Endothelial cell of umbilical vein (primary cell): ENCODE data around the gene DMRT3. TPM values are rescaled to one million over a fixed set of nuclear protein-coding genes. Genes with fewer than 3 reads are reported as not detected.

ENCODE experiments used
- BruUV-seq: library from RNA; stranded (reverse); fragments of 400-500 nt; replicated peaks from 2 replicates; lab custom pipeline; 2021; lab: Mats Ljungman, UMichigan
- CTCF ChIA-PET: fragments of 300-600, 350-600 bp; sonication (Branson Sonifier 250); formaldehyde crosslinking; loops from one replicate; lab custom pipeline; 2021; ENCODE audit warnings: antibody characterized with exemption, inconsistent platforms; lab: Charles Lee
- POLR2A ChIA-PET: fragments of 300-600, 350-600 bp; sonication (Branson Sonifier 250); formaldehyde crosslinking; loops from one replicate; lab custom pipeline; 2021; ENCODE audit warnings: antibody characterized with exemption, inconsistent platforms; lab: Charles Lee
- DNase-seq: peaks from one replicate; pipeline ENCODE4 v3.0.0-alpha.2; 2011; ENCODE audit warnings: low read depth, low spot score
- FAIRE-seq: peaks from 2 replicates; lab custom pipeline; 2011; peaks lifted over from hg19 to GRCh38; lab: Jason Lieb, UNC
- H2AFZ ChIP-seq: 2 replicates; pipeline ENCODE4 v1.6.0; 2012; ENCODE audit warnings: low read depth, low read length, control low read depth, inconsistent platforms
- H3K27ac ChIP-seq: 2 replicates; pipeline ENCODE4 v1.5.1; 2011; ENCODE audit warnings: low read depth, mild to moderate bottlenecking, control low read depth, low read length, moderate library complexity; ENCODE audit not compliant: insufficient read depth
- H3K27me3 ChIP-seq, 2 experiments: 2 replicates each; pipeline versions ENCODE4 v1.6.0 to v1.6.1; 2011; ENCODE audit warnings: low read length in 2 of 2, mixed read lengths in 1 of 2; ENCODE audit not compliant: control insufficient read depth in 2 of 2, insufficient read depth in 2 of 2
- H3K36me3 ChIP-seq, 2 experiments: 2 replicates in 1 of 2; 3 replicates in 1 of 2; pipeline ENCODE4 v1.5.1; 2011; ENCODE audit warnings: low read length in 2 of 2, mild to moderate bottlenecking in 1 of 2, moderate library complexity in 1 of 2; ENCODE audit not compliant: control insufficient read depth in 2 of 2, insufficient read depth in 2 of 2; ENCODE audit errors: extremely low read depth in 1 of 2
- H3K4me1 ChIP-seq: 3 replicates; pipeline ENCODE4 v1.5.1; 2011; ENCODE audit warnings: mild to moderate bottlenecking, low read length; ENCODE audit not compliant: control insufficient read depth, insufficient read depth; ENCODE audit errors: extremely low read depth
- H3K4me2 ChIP-seq: 2 replicates; pipeline ENCODE4 v1.6.1; 2011; ENCODE audit warnings: low read length, control low read depth, mixed read lengths; ENCODE audit not compliant: insufficient read depth
- H3K4me3 ChIP-seq, 3 experiments: fragments of 200-600 bp in 1 of 3; sonication (generic), shearing (Covaris generic) in 1 of 3; replicated peaks in 1 of 3; 2 replicates each; pipeline ENCODE4 v1.5.1; 2011 to 2016; ENCODE audit warnings: control low read depth in 3 of 3, low read length in 3 of 3, mild to moderate bottlenecking in 2 of 3, inconsistent platforms in 1 of 3, low read depth in 1 of 3, moderate library complexity in 1 of 3; ENCODE audit not compliant: insufficient read depth in 1 of 3
- H3K79me2 ChIP-seq: 2 replicates; pipeline ENCODE4 v1.6.0; 2012; ENCODE audit warnings: low read length, inconsistent platforms; ENCODE audit not compliant: control insufficient read depth, insufficient read depth
- H3K9ac ChIP-seq: replicated peaks from 2 replicates; pipeline ENCODE3; 2011; ENCODE audit warnings: low read length, control low read depth; ENCODE audit not compliant: insufficient read depth; ENCODE audit errors: extremely low read depth
- H3K9me1 ChIP-seq: replicated peaks from 3 replicates; pipeline ENCODE4 v1.6.0; 2011; ENCODE audit warnings: mild to moderate bottlenecking, low read length; ENCODE audit not compliant: control insufficient read depth, insufficient read depth; ENCODE audit errors: extremely low read depth
- H3K9me3 ChIP-seq: replicated peaks from 2 replicates; pipeline ENCODE4 v1.5.1; 2012; ENCODE audit warnings: low read length, inconsistent platforms; ENCODE audit not compliant: control insufficient read depth, insufficient read depth
- H4K20me1 ChIP-seq: replicated peaks from 2 replicates; pipeline ENCODE3; 2011; ENCODE audit warnings: mild to moderate bottlenecking, low read length; ENCODE audit not compliant: control insufficient read depth, insufficient read depth; ENCODE audit errors: extremely low read depth
- EZH2 ChIP-seq: IDR thresholded peaks from 2 replicates; pipeline ENCODE4 v1.6.1; 2012; ENCODE audit warnings: borderline replicate concordance, low read depth, mild to moderate bottlenecking, moderate library complexity, low read length, inconsistent platforms; ENCODE audit not compliant: severe bottlenecking
- FOS ChIP-seq: IDR thresholded peaks from 2 replicates; pipeline ENCODE4 v1.6.1; 2011; ENCODE audit warnings: mild to moderate bottlenecking, low read length, moderate library complexity, borderline replicate concordance; ENCODE audit not compliant: insufficient read depth
- GATA2 ChIP-seq: IDR thresholded peaks from 2 replicates; pipeline ENCODE4 v1.7.0; 2011; ENCODE audit warnings: low read depth, mild to moderate bottlenecking, moderate library complexity, mixed read lengths, low read length; ENCODE audit not compliant: insufficient read length, insufficient read depth
- JUN ChIP-seq: IDR thresholded peaks from 2 replicates; pipeline ENCODE4 v1.6.1; 2011; ENCODE audit warnings: borderline replicate concordance, low read depth; ENCODE audit not compliant: insufficient read length, insufficient read depth
- MYC ChIP-seq: IDR thresholded peaks from one replicate; pipeline ENCODE4 v1.6.1; 2011; ENCODE audit warnings: mild to moderate bottlenecking, low read depth, low read length
- POLR2A ChIP-seq: IDR thresholded peaks from 2 replicates; pipeline ENCODE4 v1.6.1; 2012; ENCODE audit warnings: low read depth, mild to moderate bottlenecking, control low read depth, low read length
- POLR2AphosphoS5 ChIP-seq: IDR thresholded peaks from 2 replicates; pipeline ENCODE4 v1.6.1; 2012; ENCODE audit warnings: low read depth, mild to moderate bottlenecking, control low read depth, low read length, moderate library complexity; ENCODE audit not compliant: insufficient read depth
- dilution Hi-C: fragments of 300-500 bp; cut with MboI; formaldehyde crosslinking; loops from one replicate; pipeline ENCODE4 v1.15.0; 2019; ENCODE audit warnings: low sequenced_read_pairs; ENCODE audit not compliant: extremely low pct_ligation_motif_present
- intact Hi-C: fragments of 100-400 bp; cut with micrococcal nuclease; formaldehyde crosslinking; loops from one replicate; pipeline ENCODE4 v1.10.0; 2022
- polyA plus RNA-seq, 4 experiments: library from polyadenylated mRNA; depleted of rRNA in 3 of 4; stranded (reverse) in 3 of 4; unstranded in 1 of 4; fragments of >200 nt; gene quantifications; 2 replicates each; pipeline versions ENCODE4 v1.2.1 to v1.2.3, GENCODE V29; 2011 to 2012; ENCODE audit warnings: missing spikeins in 1 of 4
- total RNA-seq: library from RNA; stranded (reverse); gene quantifications from 2 replicates; pipeline ENCODE4 v1.2.3, GENCODE V29; 2021
- TF ChIP-seq, protein P1 (sequence below): IDR thresholded peaks from 2 replicates; pipeline ENCODE4 v1.6.1; 2011; ENCODE audit not compliant: insufficient read depth, insufficient read length
- TF ChIP-seq, protein P2 (sequence below), 2 donors: IDR thresholded peaks; 1 replicate in 1 of 2; 2 replicates in 1 of 2; pipeline ENCODE4 v1.5.1; 2011; ENCODE audit warnings: low read length in 2 of 2, mild to moderate bottlenecking in 2 of 2, moderate library complexity in 2 of 2, control low read depth in 1 of 2, inconsistent platforms in 1 of 2, low read depth in 1 of 2; ENCODE audit not compliant: insufficient read depth in 1 of 2; ENCODE audit errors: extremely low read depth in 1 of 2

The DMRT3 gene
- total and polyA plus RNA-seq, 2 donors (not counting 3 experiments of a cell fraction or from before 2014, with no cell fraction given), result not detected

DNA sequence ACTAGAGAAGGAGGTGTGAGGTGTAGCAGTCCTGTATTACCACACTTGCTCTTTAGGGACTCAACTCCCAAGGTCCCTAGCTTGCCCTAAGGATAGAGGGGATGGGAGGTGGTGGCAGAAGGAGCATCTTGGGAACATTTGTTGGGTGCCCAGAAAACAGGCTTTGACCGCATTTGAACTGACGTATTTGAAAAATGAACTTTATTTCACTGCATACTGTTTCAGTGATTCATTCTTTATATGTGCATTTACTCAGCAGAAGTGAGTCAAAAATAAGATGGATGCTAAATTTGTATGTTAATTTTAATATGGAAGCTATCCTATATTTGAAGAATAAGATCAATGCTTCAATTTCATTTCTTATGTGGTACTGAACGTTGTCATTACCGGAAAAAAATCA is 18.7 kb downstream of the DMRT3 start:
- CTCF ChIA-PET, result interaction anchor here (1.2 kb wide), 1 partner anchor 10 kb away, joined by 4 read pairs; no protein-coding TSS in a partner anchor
- no peak overlapping the region for H3K9ac ChIP-seq
- FAIRE-seq, result no peak

DNA sequence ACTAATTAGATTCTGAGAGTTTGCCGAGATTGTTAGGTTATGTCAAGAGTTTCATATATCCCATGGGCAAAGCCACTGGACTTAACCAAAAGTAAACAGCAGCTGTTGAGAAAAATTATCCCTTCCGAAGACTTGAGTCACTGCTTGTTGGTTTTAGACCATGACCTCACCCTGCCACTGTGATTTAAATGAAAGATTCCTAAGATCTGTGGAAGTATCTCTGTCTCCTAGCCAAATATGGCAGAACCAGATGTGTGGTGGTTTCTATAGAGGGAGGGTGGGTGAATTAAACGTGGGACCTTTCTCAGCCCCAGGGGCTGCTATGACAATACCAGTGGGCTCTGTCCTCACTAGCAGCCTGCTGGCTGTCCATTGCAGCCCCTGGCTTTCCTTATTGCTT is 19.3 kb downstream of the DMRT3 start:
- Histone ChIP-seq H3K27ac (no peak overlapping the region), H3K36me3 (no peaks in the 10 kb centered on the region)
- intact Hi-C loops, result no loop called here

More for the DNA sequence above, 18.7 kb downstream of the DMRT3 start:
- Histone ChIP-seq H3K36me3 (no peaks in the 10 kb centered on the region), H3K27me3 (no peaks in the 10 kb centered on the region), H3K4me2 (no peak overlapping the region), H4K20me1 (no peaks in the 10 kb centered on the region), H3K79me2 (no peaks in the 10 kb centered on the region), H3K4me3 (no peak overlapping the region), H3K9me1 (no peaks in the 10 kb centered on the region), H3K9me3 (no peaks in the 10 kb centered on the region), H2AFZ (no peak overlapping the region), H3K4me1 (no peaks in the 10 kb centered on the region), H3K27ac (no peak overlapping the region)
- BruUV-seq, result no TSS peak
- POLR2A ChIA-PET, result no interaction called here
- no peak for DNase-seq
- TF ChIP-seq, protein P1, sequence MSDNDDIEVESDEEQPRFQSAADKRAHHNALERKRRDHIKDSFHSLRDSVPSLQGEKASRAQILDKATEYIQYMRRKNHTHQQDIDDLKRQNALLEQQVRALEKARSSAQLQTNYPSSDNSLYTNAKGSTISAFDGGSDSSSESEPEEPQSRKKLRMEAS, result no peak
- TF ChIP-seq FOS, result no peak
- no peak for TF ChIP-seq POLR2A
- TF ChIP-seq GATA2, result no peak
- TF ChIP-seq POLR2AphosphoS5, result no peak
- TF ChIP-seq EZH2, result no peak
- intact Hi-C loops (no loop called here), dilution Hi-C loops (no loop called here)

More for the DNA sequence above, 19.3 kb downstream of the DMRT3 start:
- no peak overlapping the region for H3K4me3 ChIP-seq
- no peak overlapping the region for H3K9ac ChIP-seq
- ChIA-PET POLR2A (no interaction called here), CTCF (no interaction called here)
- H3K4me1 ChIP-seq, result no peaks in the 10 kb centered on the region
- H3K79me2 ChIP-seq, result no peaks in the 10 kb centered on the region
- no peaks in the 10 kb centered on the region for H3K27me3 ChIP-seq
- no peaks in the 10 kb centered on the region for H4K20me1 ChIP-seq
- no peak for DNase-seq
- no TSS peak for BruUV-seq
- TF ChIP-seq POLR2AphosphoS5 (no peak), JUN (no peak), POLR2A (no peak), EZH2 (no peak), FOS (no peak), GATA2 (no peak), MYC (no peak)
- TF ChIP-seq, protein P2, sequence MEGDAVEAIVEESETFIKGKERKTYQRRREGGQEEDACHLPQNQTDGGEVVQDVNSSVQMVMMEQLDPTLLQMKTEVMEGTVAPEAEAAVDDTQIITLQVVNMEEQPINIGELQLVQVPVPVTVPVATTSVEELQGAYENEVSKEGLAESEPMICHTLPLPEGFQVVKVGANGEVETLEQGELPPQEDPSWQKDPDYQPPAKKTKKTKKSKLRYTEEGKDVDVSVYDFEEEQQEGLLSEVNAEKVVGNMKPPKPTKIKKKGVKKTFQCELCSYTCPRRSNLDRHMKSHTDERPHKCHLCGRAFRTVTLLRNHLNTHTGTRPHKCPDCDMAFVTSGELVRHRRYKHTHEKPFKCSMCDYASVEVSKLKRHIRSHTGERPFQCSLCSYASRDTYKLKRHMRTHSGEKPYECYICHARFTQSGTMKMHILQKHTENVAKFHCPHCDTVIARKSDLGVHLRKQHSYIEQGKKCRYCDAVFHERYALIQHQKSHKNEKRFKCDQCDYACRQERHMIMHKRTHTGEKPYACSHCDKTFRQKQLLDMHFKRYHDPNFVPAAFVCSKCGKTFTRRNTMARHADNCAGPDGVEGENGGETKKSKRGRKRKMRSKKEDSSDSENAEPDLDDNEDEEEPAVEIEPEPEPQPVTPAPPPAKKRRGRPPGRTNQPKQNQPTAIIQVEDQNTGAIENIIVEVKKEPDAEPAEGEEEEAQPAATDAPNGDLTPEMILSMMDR (IDR thresholded peaks at IDR 0.05; ENCODE audit: extremely low read depth in 1 of 2, insufficient read depth in 1 of 2, low read depth in 1 of 2, low read length in 2 of 2), result no peak
- TF ChIP-seq, protein P1, result no peak
- dilution Hi-C loops, result no loop called here
- H3K9me3 ChIP-seq, result no peaks in the 10 kb centered on the region
- H3K4me2 ChIP-seq, result no peak overlapping the region
- H2AFZ ChIP-seq, result no peak overlapping the region
- no peak for FAIRE-seq
- H3K9me1 ChIP-seq, result no peaks in the 10 kb centered on the region
